Hepatocyte (in vitro differentiated cells): ENCODE results near the gene MBD3L1. TPM values are rescaled to one million over a fixed set of nuclear protein-coding genes. Genes with fewer than 3 reads are reported as not detected.

Source experiments
- DNase-seq: peaks from one replicate; pipeline ENCODE4 v3.0.0-alpha.2; 2016; ENCODE audit warnings: low spot score
- H2AFZ ChIP-seq: fragments of 200-600 bp; sonication (generic); 2 replicates; pipeline ENCODE4 v1.6.0; 2016; ENCODE audit warnings: antibody characterized with exemption, mild to moderate bottlenecking
- H3K27ac ChIP-seq: fragments of 200-600 bp; sonication (generic); 2 replicates; pipeline ENCODE4 v1.5.1; 2016; ENCODE audit warnings: mild to moderate bottlenecking
- H3K27me3 ChIP-seq: fragments of 200-600 bp; sonication (generic); 2 replicates; pipeline ENCODE4 v1.6.1; 2016
- H3K36me3 ChIP-seq: fragments of 200-600 bp; sonication (generic); replicated peaks from 2 replicates; pipeline ENCODE4 v1.5.1; 2016; ENCODE audit warnings: low read depth; ENCODE audit not compliant: insufficient read depth
- H3K4me1 ChIP-seq: fragments of 200-600 bp; sonication (generic); 2 replicates; pipeline ENCODE4 v1.5.1; 2016; ENCODE audit warnings: mild to moderate bottlenecking, moderate library complexity; ENCODE audit not compliant: insufficient read depth
- H3K4me2 ChIP-seq: fragments of 200-600 bp; sonication (generic); 2 replicates; pipeline ENCODE4 v1.6.0; 2016
- H3K4me3 ChIP-seq: fragments of 200-600 bp; sonication (generic); 2 replicates; pipeline ENCODE4 v1.5.1; 2016; ENCODE audit warnings: mild to moderate bottlenecking
- H3K79me2 ChIP-seq: fragments of 200-600 bp; sonication (generic); 2 replicates; pipeline ENCODE4 v1.6.0; 2017; ENCODE audit warnings: mild to moderate bottlenecking
- H3K9me2 ChIP-seq: fragments of 200-600 bp; sonication (generic); replicated peaks from 2 replicates; pipeline ENCODE4 v1.6.0; 2017; ENCODE audit warnings: mild to moderate bottlenecking; ENCODE audit not compliant: insufficient read depth
- H3K9me3 ChIP-seq: fragments of 200-600 bp; sonication (generic); 2 replicates; pipeline ENCODE4 v1.5.1; 2016; ENCODE audit warnings: low read depth, mild to moderate bottlenecking
- H4K20me1 ChIP-seq: fragments of 200-600 bp; sonication (generic); 2 replicates; pipeline ENCODE4 v1.6.0; 2016; ENCODE audit warnings: mild to moderate bottlenecking; ENCODE audit not compliant: insufficient read depth, poor library complexity, severe bottlenecking
- EZH2 ChIP-seq: fragments of 200-600 bp; sonication (generic); IDR thresholded peaks from 2 replicates; pipeline ENCODE4 v1.6.1; 2016; ENCODE audit warnings: antibody characterized with exemption, mild to moderate bottlenecking, borderline replicate concordance
- EZH2phosphoT487 ChIP-seq: fragments of 200-600 bp; sonication (generic); IDR thresholded peaks from one replicate; pipeline ENCODE4 v1.6.1; 2018; ENCODE audit warnings: antibody characterized with exemption, mild to moderate bottlenecking, low read depth, moderate library complexity; ENCODE audit not compliant: unreplicated experiment, severe bottlenecking
- WGBS: methylation state at CpG from one replicate; pipeline ENCODE4 v1.1.6; 2016; ENCODE audit warnings: low lambda C conversion rate; ENCODE audit errors: missing lambda C conversion rate; 5-methylcytosine and 5-hydroxymethylcytosine counted together
- polyA plus RNA-seq: library from polyadenylated mRNA; unstranded; fragments of >200 nt; fragmentation: Nextera tagmentation; extraction: Ambion mirVana; gene quantifications from 2 replicates; pipeline ENCODE4 v1.2.1, GENCODE V29; 2016
- total RNA-seq: library from RNA; depleted of rRNA; stranded (reverse); fragments of >200 nt; gene quantifications from 2 replicates; pipeline ENCODE4 v1.2.3, GENCODE V29; 2014
- TF ChIP-seq, protein P1 (sequence below): fragments of 200-600 bp; sonication (generic); IDR thresholded peaks from 2 replicates; pipeline ENCODE4 v1.5.1; 2016; ENCODE audit warnings: antibody characterized with exemption, mild to moderate bottlenecking; ENCODE audit not compliant: poor library complexity

MBD3L1 gene
- total and polyA plus RNA-seq, 2 experiments from 2014 or later = not detected

GRCh38 chr19:8840708-8841107 is 8.5 kb downstream of the MBD3L1 start:
- Histone ChIP-seq H3K27ac (no peak overlapping the region), H4K20me1 (no peaks in the 10 kb centered on the region), H3K79me2 (no peaks in the 10 kb centered on the region), H3K9me3 (no peaks in the 10 kb centered on the region), H3K4me3 (no peak overlapping the region), H3K4me2 (no peak overlapping the region), H3K9me2 (no peaks in the 10 kb centered on the region), H3K36me3 (no peaks in the 10 kb centered on the region), H2AFZ (no peak overlapping the region), H3K4me1 (no peaks in the 10 kb centered on the region), H3K27me3 (no peaks in the 10 kb centered on the region)
- DNase-seq = no peak
- TF ChIP-seq, protein P1, sequence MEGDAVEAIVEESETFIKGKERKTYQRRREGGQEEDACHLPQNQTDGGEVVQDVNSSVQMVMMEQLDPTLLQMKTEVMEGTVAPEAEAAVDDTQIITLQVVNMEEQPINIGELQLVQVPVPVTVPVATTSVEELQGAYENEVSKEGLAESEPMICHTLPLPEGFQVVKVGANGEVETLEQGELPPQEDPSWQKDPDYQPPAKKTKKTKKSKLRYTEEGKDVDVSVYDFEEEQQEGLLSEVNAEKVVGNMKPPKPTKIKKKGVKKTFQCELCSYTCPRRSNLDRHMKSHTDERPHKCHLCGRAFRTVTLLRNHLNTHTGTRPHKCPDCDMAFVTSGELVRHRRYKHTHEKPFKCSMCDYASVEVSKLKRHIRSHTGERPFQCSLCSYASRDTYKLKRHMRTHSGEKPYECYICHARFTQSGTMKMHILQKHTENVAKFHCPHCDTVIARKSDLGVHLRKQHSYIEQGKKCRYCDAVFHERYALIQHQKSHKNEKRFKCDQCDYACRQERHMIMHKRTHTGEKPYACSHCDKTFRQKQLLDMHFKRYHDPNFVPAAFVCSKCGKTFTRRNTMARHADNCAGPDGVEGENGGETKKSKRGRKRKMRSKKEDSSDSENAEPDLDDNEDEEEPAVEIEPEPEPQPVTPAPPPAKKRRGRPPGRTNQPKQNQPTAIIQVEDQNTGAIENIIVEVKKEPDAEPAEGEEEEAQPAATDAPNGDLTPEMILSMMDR = no peak
- TF ChIP-seq EZH2phosphoT487 (no peak), EZH2 (no peak)
- 85% methylated on average over 5 of the region's 5 CpGs for WGBS

- Histone ChIP-seq H2AFZ (no peak overlapping the region), H3K9me3 (no peaks in the 10 kb centered on the region), H3K4me3 (no peak overlapping the region), H3K36me3 (no peaks in the 10 kb centered on the region), H3K4me1 (no peaks in the 10 kb centered on the region), H3K4me2 (no peak overlapping the region), H3K9me2 (no peaks in the 10 kb centered on the region), H3K79me2 (no peaks in the 10 kb centered on the region), H3K27me3 (no peaks in the 10 kb centered on the region), H4K20me1 (no peaks in the 10 kb centered on the region), H3K27ac (no peak overlapping the region)
- TF ChIP-seq, protein P1 = no peak
- no peak for TF ChIP-seq EZH2
- TF ChIP-seq EZH2phosphoT487 = no peak
- 83% methylated on average over 3 of the region's 3 CpGs for WGBS
- no peak for DNase-seq
These were observed 14.6 kb downstream of the MBD3L1 start for GRCh38 chr19:8846819-8847218.

DNA sequence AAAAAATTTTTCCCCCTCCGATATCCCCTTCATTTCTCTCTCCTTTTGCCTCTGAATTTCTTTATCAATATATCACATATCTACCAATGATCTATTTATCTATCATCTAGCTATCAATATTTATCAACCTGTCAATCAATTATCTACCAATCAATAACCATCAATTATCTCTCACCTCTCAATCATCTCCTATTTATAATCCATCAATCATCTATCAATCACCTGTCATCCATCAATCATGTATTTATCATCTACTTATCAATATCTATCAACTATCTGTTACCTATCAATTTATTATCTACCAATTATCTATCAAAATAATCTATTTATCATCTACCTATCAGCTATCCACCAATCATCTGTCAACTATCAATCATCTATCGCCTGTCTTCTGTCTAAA is 17.1 kb downstream of the MBD3L1 start:
- Histone ChIP-seq H3K27ac (no peak overlapping the region), H3K4me3 (no peak overlapping the region), H2AFZ (no peak overlapping the region), H3K27me3 (no peaks in the 10 kb centered on the region), H4K20me1 (no peaks in the 10 kb centered on the region), H3K79me2 (no peaks in the 10 kb centered on the region), H3K9me2 (no peaks in the 10 kb centered on the region), H3K36me3 (no peaks in the 10 kb centered on the region), H3K4me1 (no peaks in the 10 kb centered on the region), H3K4me2 (no peak overlapping the region), H3K9me3 (no peaks in the 10 kb centered on the region)
- 86% methylated on average over 2 of the region's 2 CpGs for WGBS
- DNase-seq = no peak
- TF ChIP-seq, protein P1 = no peak
- no peak for TF ChIP-seq EZH2
- TF ChIP-seq EZH2phosphoT487 = no peak

DNA sequence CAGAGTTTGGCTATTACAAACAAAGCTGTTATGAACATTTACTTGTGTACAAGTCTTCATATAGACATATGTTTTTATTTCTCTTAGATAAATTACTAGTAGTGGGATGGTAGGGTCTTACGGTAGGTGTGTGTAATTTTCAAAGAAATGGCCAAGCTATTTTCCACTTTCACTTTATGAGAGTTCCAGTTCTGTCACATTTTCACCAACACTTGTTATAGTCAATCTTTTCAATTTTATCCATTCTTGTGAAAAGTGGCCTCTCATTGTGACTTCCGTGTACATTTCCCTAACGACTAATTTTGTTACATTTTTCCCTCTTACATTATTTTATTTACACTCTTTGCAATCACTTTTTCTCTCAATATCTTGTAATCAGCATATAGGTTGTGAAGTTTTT is 18.3 kb downstream of the MBD3L1 start:
- Histone ChIP-seq H3K4me3 (no peak overlapping the region), H2AFZ (no peak overlapping the region), H3K9me3 (no peaks in the 10 kb centered on the region), H3K27me3 (no peaks in the 10 kb centered on the region), H3K4me1 (no peaks in the 10 kb centered on the region), H3K27ac (no peak overlapping the region), H4K20me1 (no peaks in the 10 kb centered on the region), H3K4me2 (no peak overlapping the region), H3K79me2 (no peaks in the 10 kb centered on the region), H3K9me2 (no peaks in the 10 kb centered on the region), H3K36me3 (no peaks in the 10 kb centered on the region)
- DNase-seq = no peak
- 82% methylated on average over 3 of the region's 3 CpGs for WGBS
- TF ChIP-seq, protein P1 = no peak
- TF ChIP-seq EZH2 = no peak
